ENCODE measurements around the gene SPDYE18.
"Not testable (repeated sequence)": the region's sequence is repeated elsewhere in the genome, so short reads cannot be mapped to it uniquely, and the experiment has no call there.

Gene SPDYE18, protein sequence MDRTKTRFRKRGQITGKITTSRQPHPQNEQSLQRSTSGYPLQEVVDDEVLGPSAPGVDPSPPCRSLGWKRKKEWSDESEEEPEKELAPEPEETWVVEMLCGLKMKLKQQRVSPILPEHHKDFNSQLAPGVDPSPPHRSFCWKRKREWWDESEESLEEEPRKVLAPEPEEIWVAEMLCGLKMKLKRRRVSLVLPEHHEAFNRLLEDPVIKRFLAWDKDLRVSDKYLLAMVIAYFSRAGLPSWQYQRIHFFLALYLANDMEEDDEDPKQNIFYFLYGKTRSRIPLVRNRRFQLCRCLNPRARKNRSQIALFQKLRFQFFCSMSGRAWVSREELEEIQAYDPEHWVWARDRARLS

DNA sequence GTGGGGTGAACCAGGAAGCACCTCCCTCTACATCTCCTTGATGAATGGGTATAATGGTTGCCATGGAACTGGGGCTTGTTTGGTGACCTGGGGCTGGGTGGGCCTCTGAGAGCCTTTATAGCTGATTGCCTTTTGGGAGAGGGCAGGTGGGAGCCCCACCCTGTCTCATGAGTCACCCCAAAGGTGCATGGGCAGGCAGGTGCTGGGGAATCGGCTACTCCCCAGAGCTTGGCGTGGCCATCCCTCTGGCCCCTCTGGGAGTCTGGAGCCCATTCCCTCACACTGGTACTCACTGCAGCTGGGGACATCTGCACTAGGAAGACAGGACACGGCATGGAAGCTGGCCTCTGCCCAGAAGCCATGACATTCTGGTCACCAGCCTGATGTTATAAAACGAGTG, at the start of gene SPDYE18:
SPDYE18 (minus strand) TSS at position 2 of the 400 bp plus-strand sequence. CDS start 2,046 bp downstream, outside the sequence.
- not testable (repeated sequence) for DNase-seq (ENCODE audit: low spot score)

DNA sequence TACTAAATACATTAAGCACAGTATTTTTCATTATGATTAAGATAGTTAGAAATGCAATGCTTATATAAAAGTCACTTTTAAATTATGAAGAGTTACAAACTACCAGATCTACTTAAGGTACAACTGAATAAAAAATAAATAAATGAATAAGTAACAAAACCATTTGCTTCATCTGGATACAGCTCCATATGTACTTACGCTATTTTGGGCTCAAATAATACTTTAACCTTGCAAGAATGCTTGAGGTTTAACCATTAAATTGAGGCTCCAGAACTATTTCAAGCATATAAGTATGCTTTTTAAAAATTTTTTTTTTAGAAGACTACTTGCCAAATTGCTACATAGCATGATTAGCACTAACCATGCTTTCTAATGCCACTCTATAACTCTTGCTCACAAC, 46.0 kb upstream of the SPDYE18 start:
- not testable (repeated sequence) for DNase-seq (ENCODE audit: low spot score)

DNA sequence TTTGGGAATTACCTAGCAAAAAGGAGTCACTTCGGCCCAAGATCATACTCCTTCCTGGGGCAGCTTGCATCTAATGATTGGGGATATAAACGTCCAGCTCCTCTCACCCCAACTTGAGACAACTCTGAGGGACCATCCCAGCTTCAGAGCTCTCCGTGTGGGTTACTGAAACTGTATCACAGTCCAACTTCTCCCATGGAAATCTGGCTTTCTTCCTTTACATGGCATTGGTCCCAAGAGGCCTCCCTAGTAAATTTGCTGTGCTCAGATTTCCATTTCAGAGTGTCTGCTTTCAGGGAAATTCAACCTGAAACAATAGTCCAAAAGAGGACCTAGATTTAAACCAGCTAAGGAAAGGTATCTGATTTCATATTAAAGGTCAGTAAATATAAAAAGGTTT, 45.3 kb upstream of the SPDYE18 start:
- not testable (repeated sequence) for DNase-seq (ENCODE audit: low spot score)

DNA sequence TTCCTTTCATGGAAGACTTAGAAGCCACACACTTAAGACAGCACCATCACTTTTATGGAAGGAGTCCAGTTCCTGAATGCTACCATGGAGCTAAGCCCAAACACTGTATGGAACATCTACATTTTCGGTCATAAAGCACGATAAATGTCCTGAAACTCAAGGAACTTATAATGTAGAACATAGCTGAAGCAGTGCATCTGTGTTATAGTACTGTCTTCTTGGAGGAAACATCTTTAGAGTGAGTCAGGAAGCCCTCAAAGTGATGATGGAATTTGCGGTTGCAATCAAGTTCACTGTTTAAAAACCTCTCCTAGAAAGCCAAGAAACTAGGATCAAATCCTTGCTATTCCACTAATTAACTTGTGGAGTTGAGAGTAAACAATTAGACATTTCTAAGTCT, 43.5 kb upstream of the SPDYE18 start:
- DNase-seq (ENCODE audit: low spot score): not testable (repeated sequence)

DNA sequence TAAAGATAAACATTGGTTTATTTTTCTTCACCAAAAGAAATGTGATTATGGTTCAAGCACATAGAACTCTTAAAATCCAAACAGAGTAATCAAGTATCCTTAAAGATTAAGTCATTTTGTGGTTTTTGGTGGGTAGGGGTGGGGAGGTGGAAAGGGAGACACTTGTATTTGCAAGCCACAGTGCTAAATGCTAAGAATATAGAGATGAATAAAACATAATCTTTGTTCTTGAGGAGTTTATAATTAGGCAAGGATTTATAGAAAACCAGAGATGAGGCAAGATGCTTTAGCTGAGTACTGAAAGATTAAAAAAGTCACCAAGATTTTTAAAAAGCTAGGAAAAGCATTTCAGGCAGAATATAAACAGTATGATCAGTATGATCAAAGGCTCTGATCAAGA, 40.3 kb upstream of the SPDYE18 start:
- not testable (repeated sequence) for DNase-seq (ENCODE audit: low spot score)

DNA sequence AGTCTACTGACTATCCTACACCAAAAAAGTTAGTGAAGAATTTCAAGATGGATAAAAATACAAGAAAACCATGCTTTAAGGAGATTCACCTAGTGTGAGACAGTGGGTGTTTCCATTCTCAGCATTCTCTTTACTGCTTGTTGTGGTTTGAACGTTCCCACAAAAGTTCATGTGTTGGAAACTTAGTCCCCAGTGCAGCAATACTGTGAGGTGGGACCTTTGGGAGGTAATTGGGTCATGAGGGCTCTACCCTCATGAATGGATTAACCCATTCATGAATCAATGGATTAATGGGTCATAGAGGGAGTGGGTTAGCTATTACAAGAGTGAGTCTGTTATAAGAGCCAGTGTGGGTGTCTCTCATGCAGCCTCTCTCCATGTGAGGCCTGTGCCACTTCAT, 38.8 kb upstream of the SPDYE18 start:
- DNase-seq (ENCODE audit: low spot score): not testable (repeated sequence)

DNA sequence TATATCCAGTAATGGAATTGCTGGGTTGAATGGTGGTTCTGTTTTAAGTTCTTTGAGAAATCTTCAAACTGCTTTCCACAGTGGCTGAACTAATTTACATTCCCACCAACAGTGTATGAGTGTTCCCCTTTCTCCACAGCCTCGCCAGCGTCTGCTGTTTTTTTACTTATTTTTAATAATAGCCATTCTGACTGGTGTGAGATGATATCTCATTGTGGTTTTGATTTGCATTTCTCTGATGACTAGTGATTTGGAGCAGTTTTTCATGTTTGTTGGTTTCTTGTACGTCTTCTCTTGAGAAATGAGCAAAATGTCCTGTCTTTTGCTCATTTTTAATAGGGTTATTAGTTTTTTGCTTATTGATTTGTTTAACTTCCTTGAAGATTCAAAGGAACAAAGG, 38.1 kb upstream of the SPDYE18 start:
- not testable (repeated sequence) for DNase-seq (ENCODE audit: low spot score)

DNA sequence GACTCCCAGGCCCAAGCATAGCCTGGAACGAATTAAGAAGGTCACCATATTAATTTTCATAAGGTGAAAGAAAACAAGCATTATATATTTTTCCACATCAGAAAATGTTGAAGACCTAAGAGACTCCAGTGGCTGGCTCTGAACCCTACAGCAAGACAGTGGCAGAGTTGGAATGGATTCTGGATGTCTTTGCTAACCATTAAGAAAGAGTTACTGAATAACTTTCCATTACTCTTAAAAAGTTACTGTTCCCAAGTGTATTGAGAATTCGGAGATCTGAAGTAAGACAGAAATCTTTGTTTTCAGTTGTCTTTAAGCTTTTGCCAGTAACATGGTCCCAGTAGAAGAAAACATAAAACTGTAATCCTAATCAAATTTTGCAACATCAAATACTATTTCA, 29.9 kb upstream of the SPDYE18 start:
- DNase-seq (ENCODE audit: low spot score): not testable (repeated sequence)

DNA sequence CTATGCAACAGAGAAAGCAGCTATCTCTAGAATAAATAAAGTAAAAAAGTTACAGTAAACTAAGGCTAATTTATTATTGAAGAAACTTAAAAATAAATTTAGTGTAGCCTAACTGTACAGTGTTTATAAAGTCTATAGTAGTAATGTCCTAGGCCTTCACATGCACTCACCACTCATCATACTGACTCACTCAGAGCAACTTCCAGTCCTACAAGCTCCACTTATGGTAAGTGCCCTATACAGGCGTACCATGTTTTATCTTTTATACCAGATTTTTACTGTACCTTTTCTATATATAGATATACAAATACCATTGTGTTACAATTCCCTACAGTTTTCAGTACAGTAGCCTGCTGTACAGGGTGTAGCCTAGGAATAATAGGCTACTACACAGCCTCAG, 19.8 kb upstream of the SPDYE18 start:
- DNase-seq (ENCODE audit: low spot score): not testable (repeated sequence)

DNA sequence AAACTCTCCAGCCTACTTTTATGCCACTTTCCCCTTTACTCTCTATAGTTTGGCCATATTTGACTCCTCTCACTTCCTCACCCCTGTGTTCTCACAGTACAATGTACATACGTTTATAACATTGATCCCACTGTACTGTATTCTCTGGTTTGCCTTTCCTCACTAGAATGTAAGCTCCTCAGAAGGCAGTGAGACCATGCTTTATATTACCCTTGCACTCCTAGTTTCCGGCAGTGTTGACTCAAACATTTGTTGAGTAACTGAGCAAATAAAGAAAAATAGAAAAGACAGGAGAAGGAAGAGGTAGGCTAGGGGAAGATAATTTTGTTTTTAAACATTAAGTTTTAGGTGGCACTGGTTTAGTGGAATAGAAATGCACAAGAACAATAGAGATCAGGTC, 17.9 kb upstream of the SPDYE18 start:
- not testable (repeated sequence) for DNase-seq (ENCODE audit: low spot score)

DNA sequence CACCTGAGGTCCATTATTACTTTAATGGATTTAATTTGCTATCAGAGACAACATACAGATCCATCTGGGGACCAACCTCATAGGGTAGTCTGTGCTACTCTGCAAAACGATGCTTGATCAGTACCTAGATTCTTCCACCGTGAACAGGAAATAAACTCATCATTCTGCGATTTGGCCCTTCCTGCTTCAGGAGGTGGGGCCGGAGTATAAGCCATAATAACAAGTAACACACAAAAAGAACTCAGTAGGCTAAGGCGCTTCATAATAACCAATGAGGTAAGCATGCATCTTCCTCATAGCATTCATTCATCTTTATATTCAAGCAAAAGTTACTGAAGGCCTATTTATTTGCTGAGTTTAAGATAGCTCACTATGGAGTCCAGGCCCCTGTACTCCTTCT, 17.3 kb upstream of the SPDYE18 start:
- DNase-seq (ENCODE audit: low spot score): not testable (repeated sequence)

DNA sequence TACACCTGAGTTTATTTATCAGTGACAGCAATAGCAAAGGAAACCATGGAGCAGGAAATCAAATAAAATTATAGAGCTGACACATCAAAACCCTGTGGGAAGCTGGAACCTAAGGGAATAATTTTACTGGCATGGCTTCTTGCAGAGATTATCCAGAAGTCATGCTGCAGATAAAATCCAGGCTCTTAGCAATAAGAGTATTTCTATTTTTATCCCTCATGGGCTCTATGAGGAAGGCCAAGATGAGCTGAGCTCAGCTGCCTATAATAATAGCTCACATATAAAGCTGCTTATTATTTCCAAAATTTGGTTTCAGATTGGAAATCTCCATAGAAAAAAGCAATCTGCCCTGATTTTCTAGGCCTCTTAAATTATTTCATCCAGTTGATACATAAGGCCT, 16.8 kb upstream of the SPDYE18 start:
- not testable (repeated sequence) for DNase-seq (ENCODE audit: low spot score)

DNA sequence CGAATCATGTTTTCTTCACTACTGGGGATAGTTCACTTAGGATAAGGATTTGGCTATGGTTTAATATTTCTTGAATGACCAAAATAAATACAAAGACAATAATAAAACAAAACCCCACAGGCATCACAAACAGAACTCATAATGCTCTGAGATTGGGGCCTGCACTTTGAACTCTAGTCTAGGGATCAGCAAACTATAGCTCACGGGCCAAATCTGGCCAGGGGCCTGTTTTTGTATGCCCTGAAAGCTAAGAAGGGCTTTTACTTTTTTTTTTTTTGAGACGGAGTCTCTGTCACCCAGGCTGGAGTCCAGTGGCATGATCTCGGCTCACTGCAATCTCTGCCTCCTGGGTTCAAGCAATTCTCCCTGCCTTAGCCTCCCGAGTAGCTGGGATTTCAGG, 14.7 kb upstream of the SPDYE18 start:
- DNase-seq (ENCODE audit: low spot score): not testable (repeated sequence)

DNA sequence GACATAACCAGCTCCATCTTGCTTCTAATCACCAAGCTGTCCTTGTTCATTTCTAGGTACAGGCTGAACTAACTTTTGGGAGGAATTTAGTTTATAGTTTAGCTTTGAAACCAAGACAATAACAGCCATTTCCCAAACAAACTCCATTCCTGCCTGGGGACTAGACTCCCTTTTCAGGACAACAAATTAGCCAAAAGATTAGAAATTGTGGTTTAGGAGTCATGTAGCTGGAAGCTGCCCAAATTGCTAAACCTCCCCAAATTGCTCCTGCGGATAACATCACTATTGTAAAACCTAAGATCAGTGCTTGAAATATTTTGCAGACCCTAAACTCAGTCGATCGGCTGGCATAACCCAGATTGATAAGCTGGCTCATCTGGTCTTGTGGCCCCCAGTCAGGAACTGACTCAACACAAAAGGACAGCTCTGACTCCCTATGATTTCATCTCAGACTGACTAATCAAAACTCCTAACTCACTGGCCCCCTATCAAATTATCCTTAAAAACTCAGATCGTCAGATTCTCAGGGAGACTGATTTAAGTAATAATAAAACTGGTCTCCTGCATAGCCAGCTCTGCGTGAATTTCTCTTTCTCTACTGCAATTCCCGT, 12.5 kb upstream of the SPDYE18 start:
- DNase-seq (ENCODE audit: low spot score): not testable (repeated sequence)

DNA sequence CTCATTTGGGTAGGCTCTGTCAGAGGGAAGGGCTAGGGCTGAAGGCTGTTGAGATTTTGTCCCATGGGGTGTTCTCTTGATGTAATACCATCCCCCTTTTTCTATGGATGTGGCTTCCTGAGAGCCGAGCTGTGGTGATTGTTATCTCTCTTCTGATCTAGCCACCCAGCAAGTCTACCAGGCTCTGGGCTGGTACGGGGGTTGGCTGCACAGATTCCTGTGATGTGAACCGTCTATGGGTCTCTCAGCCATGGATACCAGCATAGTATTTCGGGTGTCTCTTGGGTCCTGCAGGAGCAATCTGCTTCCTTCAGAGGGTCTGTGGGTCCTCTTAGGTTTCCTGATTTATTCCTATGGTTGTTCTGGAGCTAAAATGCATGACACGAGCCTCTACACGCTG, 8.8 kb upstream of the SPDYE18 start:
- DNase-seq (ENCODE audit: low spot score): not testable (repeated sequence)

DNA sequence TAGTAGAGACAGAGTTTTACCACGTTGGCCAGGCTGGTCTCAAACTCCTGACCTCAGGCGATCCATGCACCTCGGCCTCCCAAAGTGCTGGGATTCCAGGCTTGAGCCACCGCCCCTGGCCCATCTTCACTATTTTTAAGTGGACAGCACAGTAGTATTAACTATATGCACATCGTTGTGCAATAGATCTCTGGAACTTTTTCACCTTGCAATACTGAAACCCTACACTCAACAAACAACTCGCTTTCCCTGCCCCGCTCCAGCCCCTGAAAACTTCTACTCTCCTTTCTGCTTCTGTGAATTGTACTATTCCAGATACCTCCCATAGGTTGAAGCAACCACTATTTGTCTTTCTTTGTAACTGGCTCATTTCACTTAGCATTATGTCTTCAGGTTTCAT, 3.5 kb upstream of the SPDYE18 start:
- not testable (repeated sequence) for DNase-seq (ENCODE audit: low spot score)

DNA sequence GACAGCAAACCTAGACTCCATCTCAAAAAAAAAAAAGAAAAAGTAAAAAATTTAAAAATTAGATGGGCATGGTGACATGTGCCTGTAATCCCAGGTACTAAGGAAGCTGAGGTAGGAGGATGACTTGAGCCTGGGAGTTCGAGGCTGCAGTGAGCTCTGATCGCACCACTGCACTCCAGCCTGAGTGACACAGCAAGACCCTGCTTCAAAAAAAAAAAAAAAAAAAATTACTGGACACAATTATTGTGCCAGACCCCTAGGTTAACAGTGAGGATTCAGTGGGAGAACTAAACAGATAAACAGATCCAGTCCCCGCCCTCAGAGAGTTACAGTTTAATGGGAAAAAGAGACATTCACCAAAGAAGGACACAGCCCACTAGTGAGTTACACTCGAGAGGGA, 1.4 kb upstream of the SPDYE18 start:
- not testable (repeated sequence) for DNase-seq (ENCODE audit: low spot score)

DNA sequence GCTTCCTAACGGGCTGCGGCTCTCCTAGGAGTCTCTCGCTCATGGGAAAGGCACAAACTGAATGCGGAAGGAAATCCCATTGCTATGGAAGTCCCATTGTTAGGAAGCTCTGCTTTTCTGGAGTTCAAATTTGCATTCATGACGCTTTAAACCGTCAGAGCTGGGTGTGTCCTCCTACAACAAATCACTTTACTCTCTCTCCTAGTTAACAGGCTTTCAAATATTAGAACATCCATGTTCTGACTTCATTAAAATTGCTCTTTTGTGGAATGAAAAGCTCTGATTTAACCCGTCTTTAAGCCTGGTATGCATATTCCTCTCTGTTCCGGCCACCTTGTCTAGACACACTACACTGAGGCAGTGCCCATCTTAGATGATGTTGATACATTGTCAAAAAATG, 30.1 kb downstream of the SPDYE18 start, which contains the start of gene SPDYE17:
SPDYE17 (minus strand) TSS at position 101 of the 400 bp plus-strand sequence. CDS start 1,791 bp downstream, outside the sequence.
- not testable (repeated sequence) for DNase-seq (ENCODE audit: low spot score)

DNA sequence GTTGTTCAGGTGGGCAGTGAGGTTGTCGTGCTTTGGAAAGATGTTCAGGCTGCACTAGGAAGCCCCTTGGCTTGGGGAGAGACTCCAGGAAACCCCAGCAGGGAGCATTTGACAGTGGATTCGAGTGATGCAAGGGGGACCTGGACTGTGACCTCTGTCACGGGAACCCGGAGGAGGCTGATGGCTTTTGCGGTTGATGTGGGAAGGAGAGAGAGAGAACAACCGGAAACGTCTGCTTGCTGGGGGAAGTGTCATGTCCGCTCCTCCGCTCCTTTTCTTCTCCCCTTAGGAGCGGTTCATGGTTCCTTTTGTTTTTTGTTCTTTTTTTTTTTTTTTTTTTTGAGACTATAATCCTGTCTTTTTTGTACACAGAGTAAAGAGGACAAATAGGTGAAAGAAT, 36.0 kb downstream of the SPDYE18 start:
- not testable (repeated sequence) for DNase-seq (ENCODE audit: low spot score)

DNA sequence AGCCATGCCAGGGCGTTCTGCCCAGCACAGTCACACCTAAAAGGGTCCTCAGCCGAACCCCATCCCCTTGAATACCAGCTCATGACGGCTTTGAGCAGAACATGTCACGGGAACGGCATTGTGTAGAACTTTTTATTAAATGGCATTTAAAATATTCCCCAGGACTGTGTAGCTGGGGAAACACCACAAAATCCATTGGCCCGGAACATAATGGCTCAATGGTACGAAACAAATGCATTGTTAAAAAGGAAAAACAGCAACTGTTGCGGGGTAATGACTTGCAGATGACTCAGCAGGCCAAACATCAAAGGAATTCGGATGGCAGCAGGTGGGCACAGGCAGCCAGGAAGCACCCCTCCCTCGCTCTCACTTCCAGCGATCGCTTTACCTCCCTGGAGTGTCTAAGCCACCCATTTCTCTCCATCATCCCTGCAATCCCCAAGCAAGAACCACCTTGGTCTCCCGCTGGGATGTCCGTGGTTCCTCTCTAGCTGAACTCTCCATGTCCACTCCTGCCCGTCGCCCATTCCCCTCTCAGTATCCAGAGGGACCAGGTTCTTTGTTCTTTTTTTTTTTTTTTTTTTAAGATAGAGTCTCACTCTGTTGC, 52.2 kb downstream of the SPDYE18 start:
- not testable (repeated sequence) for DNase-seq (ENCODE audit: low spot score)

DNA sequence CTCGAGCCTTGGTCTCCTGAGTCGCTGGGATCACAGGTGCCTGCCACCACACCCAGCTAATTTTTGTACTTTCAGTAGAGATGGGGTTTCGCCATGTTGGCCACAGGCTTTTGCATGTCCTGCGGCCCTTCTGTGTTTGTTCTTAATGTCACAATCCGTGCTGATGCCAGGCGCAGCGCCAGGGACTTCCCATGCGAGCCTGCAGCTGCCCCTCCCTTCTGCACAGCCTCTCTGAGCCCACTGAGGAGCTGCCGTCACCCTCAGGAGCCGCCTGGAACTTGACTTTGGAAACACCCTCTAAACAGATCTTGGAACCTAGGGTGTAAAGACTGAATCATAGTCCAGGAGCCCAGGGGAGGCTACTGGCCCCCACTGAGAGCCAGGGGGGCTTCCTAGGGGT, 54.4 kb downstream of the SPDYE18 start:
- DNase-seq (ENCODE audit: low spot score): not testable (repeated sequence)

DNA sequence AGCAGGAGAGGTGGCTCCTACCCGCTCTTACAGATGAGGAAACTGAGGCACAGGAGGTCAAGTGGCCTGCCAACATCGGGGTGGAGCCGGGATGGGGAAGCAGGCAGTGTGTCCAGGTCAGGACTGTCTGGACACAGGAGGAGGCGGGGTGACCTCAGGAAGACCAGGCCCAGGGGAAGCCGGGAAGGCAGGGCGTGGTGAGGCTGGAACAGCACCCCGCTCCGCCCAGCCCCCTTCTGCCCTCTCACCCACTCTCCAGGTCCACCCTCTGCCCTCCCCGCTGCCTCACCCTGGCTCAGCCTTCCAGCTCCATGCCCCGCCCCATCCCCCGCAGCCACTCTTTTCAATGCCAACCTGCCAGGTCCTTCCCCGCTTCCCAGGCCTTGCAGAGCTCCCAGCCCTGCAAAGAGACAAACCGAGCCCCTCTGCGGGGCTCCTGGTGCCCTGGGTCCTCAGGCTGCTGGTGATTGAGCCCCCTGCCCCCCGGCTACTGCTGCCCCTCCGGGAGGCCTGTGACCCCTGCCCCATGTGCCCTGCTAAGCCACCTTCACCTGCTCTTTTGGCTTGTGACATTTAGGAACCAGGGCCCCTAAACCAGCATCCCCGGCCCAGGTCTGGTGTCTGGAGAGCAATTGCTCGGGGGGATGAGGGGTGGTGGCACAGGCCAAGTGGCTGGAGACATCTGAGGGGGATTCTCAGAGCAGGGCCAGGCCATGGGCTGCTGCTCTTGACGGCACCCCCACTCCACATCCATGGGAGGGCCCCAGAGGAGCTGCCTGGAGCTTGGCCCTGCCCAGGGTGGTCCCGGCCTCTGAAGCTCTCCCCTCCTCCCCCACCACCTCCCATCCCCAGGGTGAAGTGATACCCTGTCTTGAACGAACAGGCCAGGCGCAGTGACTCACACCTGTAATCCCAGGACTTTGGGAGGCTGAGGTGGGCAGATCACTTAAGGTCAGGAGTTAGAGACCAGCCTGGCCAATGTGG, 55.9 kb downstream of the SPDYE18 start:
- not testable (repeated sequence) for DNase-seq (ENCODE audit: low spot score)

Measured in germinal center (tissue), 1 donor.